Stomach (tissue), 4 donors: ENCODE results near the gene DCAKD.

ENCODE experiments used
- EP300 ChIP-seq: sonication (generic); formaldehyde crosslinking; IDR thresholded peaks from one replicate; pipeline ENCODE4 v1.6.1; 2017; ENCODE audit warnings: antibody characterized with exemption
- POLR2A ChIP-seq, 4 donors: fragments of 450-650 bp; IDR thresholded peaks; one replicate each; pipeline ENCODE4 v1.6.1; 2016; ENCODE audit warnings: antibody characterized with exemption in 4 of 4, control low read depth in 2 of 4, mild to moderate bottlenecking in 1 of 4, moderate library complexity in 1 of 4
- POLR2AphosphoS5 ChIP-seq, 3 donors: sonication (generic); formaldehyde crosslinking; IDR thresholded peaks; one replicate each; pipeline ENCODE4 v1.6.1; 2016; ENCODE audit warnings: antibody characterized with exemption in 3 of 3
- TF ChIP-seq, protein P1 (sequence below), 7 experiments: fragments of 450-650 bp in 4 of 7; fragments of 200-600 bp in 3 of 7; sonication (generic) in 3 of 7; IDR thresholded peaks; one replicate each; pipeline ENCODE4 v1.5.1; 2016 to 2019; ENCODE audit warnings: antibody characterized with exemption in 7 of 7, control low read depth in 2 of 7, mild to moderate bottlenecking in 1 of 7

DNA sequence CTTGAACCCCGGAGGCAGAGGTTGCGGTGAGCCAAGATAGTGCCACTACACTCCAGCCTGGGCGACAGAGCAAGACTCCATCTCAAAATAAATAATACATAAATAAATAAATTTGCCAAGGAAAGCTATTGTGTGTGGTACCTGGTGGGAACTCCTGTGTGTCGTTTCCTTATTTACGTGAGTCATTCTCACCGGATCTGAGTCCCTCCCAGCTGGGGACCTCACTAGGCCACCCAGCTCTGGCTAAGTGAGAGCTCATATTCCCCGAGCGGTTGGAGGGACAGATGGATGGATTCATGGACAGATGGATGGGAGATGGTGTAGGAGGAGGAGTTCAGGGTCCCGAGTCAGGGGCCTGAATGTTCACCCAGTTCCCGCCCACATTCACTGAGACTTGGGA is 60.4 kb downstream of the DCAKD start:
- TF ChIP-seq, protein P1, sequence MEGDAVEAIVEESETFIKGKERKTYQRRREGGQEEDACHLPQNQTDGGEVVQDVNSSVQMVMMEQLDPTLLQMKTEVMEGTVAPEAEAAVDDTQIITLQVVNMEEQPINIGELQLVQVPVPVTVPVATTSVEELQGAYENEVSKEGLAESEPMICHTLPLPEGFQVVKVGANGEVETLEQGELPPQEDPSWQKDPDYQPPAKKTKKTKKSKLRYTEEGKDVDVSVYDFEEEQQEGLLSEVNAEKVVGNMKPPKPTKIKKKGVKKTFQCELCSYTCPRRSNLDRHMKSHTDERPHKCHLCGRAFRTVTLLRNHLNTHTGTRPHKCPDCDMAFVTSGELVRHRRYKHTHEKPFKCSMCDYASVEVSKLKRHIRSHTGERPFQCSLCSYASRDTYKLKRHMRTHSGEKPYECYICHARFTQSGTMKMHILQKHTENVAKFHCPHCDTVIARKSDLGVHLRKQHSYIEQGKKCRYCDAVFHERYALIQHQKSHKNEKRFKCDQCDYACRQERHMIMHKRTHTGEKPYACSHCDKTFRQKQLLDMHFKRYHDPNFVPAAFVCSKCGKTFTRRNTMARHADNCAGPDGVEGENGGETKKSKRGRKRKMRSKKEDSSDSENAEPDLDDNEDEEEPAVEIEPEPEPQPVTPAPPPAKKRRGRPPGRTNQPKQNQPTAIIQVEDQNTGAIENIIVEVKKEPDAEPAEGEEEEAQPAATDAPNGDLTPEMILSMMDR (IDR thresholded peaks at IDR 0.05) = no peak
- TF ChIP-seq POLR2A (IDR thresholded peaks at IDR 0.05) (no peak), POLR2AphosphoS5 (IDR thresholded peaks at IDR 0.05) (no peak), EP300 (no peak)
